Fibroblast of lung (primary cell): Measurements from ENCODE around the gene POLG2.

Experiments used
- CTCF ChIP-seq, 2 donors: IDR thresholded peaks in 1 of 2; conservative IDR thresholded peaks in 1 of 2; 1 replicate in 1 of 2; 2 replicates in 1 of 2; pipeline ENCODE4 v1.5.1; 2011 to 2012; ENCODE audit warnings: low read length in 2 of 2, control low read depth in 1 of 2, inconsistent platforms in 1 of 2, low read depth in 1 of 2, mild to moderate bottlenecking in 1 of 2
- EZH2 ChIP-seq: IDR thresholded peaks from 2 replicates; pipeline ENCODE4 v1.5.1; 2012; ENCODE audit warnings: low read length, control low read depth, mild to moderate bottlenecking; ENCODE audit errors: missing control alignments

- TF ChIP-seq CTCF (conservative IDR thresholded peaks at IDR 0.05 in 1 of 2, IDR thresholded peaks at IDR 0.05 in 1 of 2; ENCODE audit: low read depth in 1 of 2, low read length in 2 of 2) (no peak), EZH2 (no peak)
These were observed 40.6 kb upstream of the POLG2 start for GRCh38 chr17:64537488-64537887.
